ENCODE measurements around the gene BCL11B. TPM values are rescaled to one million over a fixed set of nuclear protein-coding genes. Genes with fewer than 3 reads are reported as not detected.

BCL11B gene
- total RNA-seq, 1 donor from 2014 or later, result 1.3 TPM

DNA sequence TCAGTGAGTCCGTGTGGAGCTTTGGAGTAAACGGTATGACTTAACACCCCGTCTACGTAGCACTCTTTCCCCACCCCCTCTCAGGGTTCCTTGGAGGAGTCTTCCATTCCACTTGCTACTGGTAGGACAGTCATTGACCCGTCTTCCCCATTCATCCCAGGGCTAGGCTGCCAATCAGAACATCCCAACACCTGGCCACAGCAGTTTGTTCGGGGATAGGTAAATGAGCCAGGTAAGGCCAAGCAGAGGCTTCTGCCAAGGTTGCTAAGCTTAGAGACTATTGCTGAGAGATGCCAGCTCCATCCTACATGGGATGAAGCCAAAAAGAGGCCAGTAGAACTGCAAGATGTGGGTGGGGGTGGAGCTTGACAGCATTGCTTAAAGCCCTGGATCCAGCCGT is 130.8 kb downstream of the BCL11B start:
- no peak overlapping the region for H3K4me3 Mint-ChIP-seq
- no peak for DNase-seq (ENCODE audit: low spot score)
- H3F3A ChIP-seq (ENCODE audit: low read depth), result no peaks in the 10 kb centered on the region
- H2AFZ ChIP-seq (replicated peaks), result no peak overlapping the region
- H3K27ac Mint-ChIP-seq, result peak overlapping the region; percentile 78
- H3K4me2 ChIP-seq, result no peak overlapping the region
- no peak overlapping the region for H3K4me3 ChIP-seq
- peaks cover 21% of the 10 kb centered on the region for H3K4me1 Mint-ChIP-seq
- H3K9ac ChIP-seq, result no peak overlapping the region
- H3K9me3 ChIP-seq (ENCODE audit: low read depth), result no peaks in the 10 kb centered on the region
- H3K79me2 ChIP-seq (ENCODE audit: low read depth), result no peaks in the 10 kb centered on the region
- H3K36me3 Mint-ChIP-seq, result no peaks in the 10 kb centered on the region
- H3K36me3 ChIP-seq, result no peaks in the 10 kb centered on the region
- peaks cover 5% of the 10 kb centered on the region for H3K9me3 Mint-ChIP-seq
- H4K20me1 ChIP-seq (ENCODE audit: low read depth), result no peaks in the 10 kb centered on the region
- H3K27me3 ChIP-seq, result no peaks in the 10 kb centered on the region
- H3K27ac ChIP-seq, result no peak overlapping the region
- peaks cover 7% of the 10 kb centered on the region for H3K27me3 Mint-ChIP-seq (ENCODE audit: insufficient read depth, low read depth)
- H3K4me1 ChIP-seq, result no peaks in the 10 kb centered on the region
- TF ChIP-seq EZH2phosphoT487 (IDR thresholded peaks at IDR 0.05) (no peak), EZH2 (IDR thresholded peaks at IDR 0.05) (no peak)

- Histone ChIP-seq H3K27ac (no peak overlapping the region), H3K79me2 (ENCODE audit: low read depth) (no peaks in the 10 kb centered on the region), H3K4me3 (no peak overlapping the region), H3K36me3 (no peaks in the 10 kb centered on the region), H3K9me3 (ENCODE audit: low read depth) (no peaks in the 10 kb centered on the region), H3K27me3 (no peaks in the 10 kb centered on the region), H4K20me1 (ENCODE audit: low read depth) (no peaks in the 10 kb centered on the region), H3F3A (ENCODE audit: low read depth) (no peaks in the 10 kb centered on the region), H3K9ac (no peak overlapping the region), H3K4me1 (no peaks in the 10 kb centered on the region), H3K4me2 (no peak overlapping the region), H2AFZ (replicated peaks) (no peak overlapping the region)
- DNase-seq (ENCODE audit: low spot score), result no peak
- peaks cover 28% of the 10 kb centered on the region for H3K4me1 Mint-ChIP-seq
- peaks cover 5% of the 10 kb centered on the region for H3K9me3 Mint-ChIP-seq
- TF ChIP-seq EZH2 (IDR thresholded peaks at IDR 0.05) (no peak), EZH2phosphoT487 (IDR thresholded peaks at IDR 0.05) (no peak)
- TF ChIP-seq, protein P1, sequence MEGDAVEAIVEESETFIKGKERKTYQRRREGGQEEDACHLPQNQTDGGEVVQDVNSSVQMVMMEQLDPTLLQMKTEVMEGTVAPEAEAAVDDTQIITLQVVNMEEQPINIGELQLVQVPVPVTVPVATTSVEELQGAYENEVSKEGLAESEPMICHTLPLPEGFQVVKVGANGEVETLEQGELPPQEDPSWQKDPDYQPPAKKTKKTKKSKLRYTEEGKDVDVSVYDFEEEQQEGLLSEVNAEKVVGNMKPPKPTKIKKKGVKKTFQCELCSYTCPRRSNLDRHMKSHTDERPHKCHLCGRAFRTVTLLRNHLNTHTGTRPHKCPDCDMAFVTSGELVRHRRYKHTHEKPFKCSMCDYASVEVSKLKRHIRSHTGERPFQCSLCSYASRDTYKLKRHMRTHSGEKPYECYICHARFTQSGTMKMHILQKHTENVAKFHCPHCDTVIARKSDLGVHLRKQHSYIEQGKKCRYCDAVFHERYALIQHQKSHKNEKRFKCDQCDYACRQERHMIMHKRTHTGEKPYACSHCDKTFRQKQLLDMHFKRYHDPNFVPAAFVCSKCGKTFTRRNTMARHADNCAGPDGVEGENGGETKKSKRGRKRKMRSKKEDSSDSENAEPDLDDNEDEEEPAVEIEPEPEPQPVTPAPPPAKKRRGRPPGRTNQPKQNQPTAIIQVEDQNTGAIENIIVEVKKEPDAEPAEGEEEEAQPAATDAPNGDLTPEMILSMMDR (IDR thresholded peaks at IDR 0.05), result no peak
- no peaks in the 10 kb centered on the region for H3K36me3 Mint-ChIP-seq
- no peak overlapping the region for H3K4me3 Mint-ChIP-seq
- peaks cover 12% of the 10 kb centered on the region for H3K27me3 Mint-ChIP-seq (ENCODE audit: insufficient read depth, low read depth)
- no peak overlapping the region for H3K27ac Mint-ChIP-seq
Measured at GRCh38 chr14:99138999-99139865, 132.8 kb downstream of the BCL11B start.

DNA sequence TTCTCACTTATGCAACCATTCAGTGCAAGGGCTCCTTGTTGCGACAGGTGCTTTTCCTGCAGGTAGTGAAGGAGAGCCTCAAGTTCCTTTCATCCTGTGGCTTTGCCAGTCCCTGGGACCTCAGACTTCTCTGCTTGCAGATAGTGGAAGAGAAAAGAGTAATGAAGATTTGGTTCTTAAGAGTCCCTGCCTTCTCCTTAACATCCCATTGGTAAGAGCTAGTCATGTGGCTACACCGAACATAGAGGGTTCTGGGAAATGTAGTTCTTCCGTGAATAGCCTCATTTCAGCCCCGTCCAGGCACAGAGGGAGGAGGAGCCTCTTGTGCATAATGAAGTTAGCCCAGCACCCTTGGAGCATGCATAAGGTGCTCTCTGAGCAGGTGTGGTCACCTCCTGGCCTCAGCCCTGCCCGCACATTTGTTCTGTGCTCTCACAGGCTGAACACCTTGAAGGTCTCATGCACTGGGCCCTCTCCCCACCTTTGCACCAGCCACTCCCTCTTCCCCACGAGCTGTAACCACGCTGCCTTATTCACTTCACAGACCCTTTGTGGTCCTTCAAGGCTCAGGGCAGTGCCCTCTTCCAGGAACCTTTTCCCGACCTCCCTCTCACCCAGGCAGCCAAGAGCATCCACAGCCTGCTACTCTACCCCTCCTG is 134.0 kb downstream of the BCL11B start:
- Mint-ChIP-seq H3K27ac (peak overlapping the region; percentile 25), H3K4me1 (peaks cover 30% of the 10 kb centered on the region), H3K9me3 (peaks cover 5% of the 10 kb centered on the region), H3K27me3 (ENCODE audit: insufficient read depth, low read depth) (peaks cover 15% of the 10 kb centered on the region), H3K36me3 (no peaks in the 10 kb centered on the region), H3K4me3 (peak overlapping the region; percentile 5)
- Histone ChIP-seq H2AFZ (replicated peaks) (peak overlapping the region; percentile 31), H3F3A (ENCODE audit: low read depth) (no peaks in the 10 kb centered on the region), H3K4me1 (peaks cover 1% of the 10 kb centered on the region), H3K9me3 (ENCODE audit: low read depth) (no peaks in the 10 kb centered on the region), H4K20me1 (ENCODE audit: low read depth) (no peaks in the 10 kb centered on the region), H3K9ac (no peak overlapping the region), H3K79me2 (ENCODE audit: low read depth) (no peaks in the 10 kb centered on the region), H3K27me3 (no peaks in the 10 kb centered on the region), H3K4me3 (no peak overlapping the region), H3K4me2 (no peak overlapping the region), H3K27ac (no peak overlapping the region), H3K36me3 (no peaks in the 10 kb centered on the region)
- no peak for TF ChIP-seq EZH2phosphoT487 (IDR thresholded peaks at IDR 0.05)
- TF ChIP-seq EZH2 (IDR thresholded peaks at IDR 0.05), result no peak
- TF ChIP-seq, protein P1 (IDR thresholded peaks at IDR 0.05), result no peak
- DNase-seq (ENCODE audit: low spot score), result no peak

All from neural progenitor cell (in vitro differentiated cells).